ENCODE measurements around the gene CHD8.
"Not testable (repeated sequence)": the region's sequence is repeated elsewhere in the genome, so short reads cannot be mapped to it uniquely, and the experiment has no call there.

CHD8 gene

DNA sequence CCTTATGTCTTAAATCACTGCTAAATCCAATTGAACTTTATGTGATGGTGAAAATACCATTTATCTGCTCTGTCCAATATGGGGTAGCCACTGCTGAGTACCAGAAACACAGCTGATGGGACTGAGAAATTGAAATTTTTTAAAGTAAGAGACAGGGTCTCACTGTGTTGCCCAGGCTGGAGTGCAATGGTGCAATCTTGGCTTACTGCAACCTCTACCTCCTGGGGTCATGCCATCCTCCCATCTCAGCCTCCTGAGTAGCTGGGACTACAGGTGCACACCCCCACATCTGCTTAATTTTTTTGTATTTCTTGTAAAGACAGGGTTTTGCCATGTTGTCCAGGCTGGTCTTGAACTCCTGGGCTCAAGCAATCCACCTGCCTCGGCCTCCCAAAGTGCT lies 83.1 kb downstream of the CHD8 start:
- not testable (repeated sequence) for DNase-seq (ENCODE audit: low read depth)

DNA sequence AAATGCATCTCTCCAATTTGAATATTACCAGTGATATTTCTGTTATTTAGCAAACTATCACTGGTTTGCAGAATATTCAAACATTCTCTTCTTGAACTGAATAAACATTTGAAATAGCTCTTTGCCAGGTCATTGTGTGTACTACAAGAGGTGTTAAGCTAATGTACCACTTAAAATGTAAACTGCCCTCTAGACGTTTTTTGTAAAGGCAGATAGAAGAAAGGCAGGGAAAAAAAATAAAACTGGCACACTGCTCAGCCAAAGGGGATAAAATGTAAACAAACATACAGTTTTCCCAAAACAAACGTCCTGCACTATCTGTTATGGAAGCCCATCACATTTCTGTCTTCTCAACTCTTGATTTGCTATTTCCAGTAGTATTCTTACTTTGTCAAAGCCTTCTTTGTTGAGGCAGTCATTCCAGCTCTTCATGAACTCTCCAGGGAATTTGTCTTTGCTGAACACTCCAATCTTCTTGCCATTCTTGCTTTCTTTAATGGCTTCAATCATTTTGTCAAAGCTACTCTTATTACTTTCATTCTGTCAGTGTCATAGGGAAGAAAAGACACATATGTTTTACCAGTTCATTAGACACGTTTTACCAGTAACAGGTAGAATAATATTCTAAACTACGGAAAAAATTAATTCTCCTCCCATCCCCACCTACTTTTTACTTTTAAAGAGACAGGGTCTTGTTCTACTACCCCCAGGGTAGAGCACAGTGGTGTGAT lies 85.8 kb downstream of the CHD8 start:
- DNase-seq (ENCODE audit: low read depth): no peak

DNA sequence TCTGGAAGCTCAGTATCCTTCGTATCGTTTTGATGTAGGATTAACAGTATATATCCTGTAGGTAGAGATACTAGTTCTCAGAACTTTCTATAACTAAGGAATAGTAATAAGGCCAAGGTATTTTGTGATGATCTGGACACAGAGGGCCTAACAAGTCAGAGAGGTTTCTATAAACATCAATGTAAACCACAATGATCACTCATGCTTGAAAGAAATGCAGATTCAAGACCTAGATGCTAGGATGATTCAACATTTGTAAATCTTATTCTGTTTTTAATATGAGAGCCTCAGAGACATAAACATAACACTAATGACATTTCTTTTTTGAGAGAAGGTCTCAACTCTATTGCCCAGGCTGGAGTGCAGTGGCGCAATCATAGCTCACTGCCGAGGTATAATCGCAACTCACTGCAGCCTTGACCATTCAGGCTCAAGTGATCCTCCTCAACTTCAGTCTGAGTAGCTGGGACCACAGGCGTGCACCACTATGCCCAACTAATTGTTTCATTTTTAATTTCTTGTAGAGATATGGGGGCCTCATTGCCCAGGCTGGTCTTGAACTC lies 88.3 kb downstream of the CHD8 start:
- DNase-seq (ENCODE audit: low read depth): no peak

DNA sequence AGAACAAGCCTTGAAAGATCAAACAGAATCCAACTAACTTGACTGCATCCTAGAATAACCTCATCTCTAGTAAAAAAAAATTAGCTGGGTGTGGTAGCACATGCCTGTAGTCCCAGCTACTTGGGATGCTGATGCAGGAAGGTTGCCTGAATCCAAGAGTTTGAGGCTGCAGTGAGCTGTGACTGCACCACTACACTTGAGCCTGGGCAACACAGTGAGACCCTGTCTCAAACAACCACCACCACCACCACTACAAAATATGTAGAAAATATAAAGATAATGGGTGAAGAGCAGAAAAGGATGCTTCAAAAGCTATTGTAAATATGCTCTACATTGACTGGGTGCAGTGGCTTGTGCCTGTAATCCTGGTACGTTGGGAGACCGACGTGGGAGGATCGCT lies 99.4 kb downstream of the CHD8 start:
- no peak for DNase-seq (ENCODE audit: low read depth)

DNA sequence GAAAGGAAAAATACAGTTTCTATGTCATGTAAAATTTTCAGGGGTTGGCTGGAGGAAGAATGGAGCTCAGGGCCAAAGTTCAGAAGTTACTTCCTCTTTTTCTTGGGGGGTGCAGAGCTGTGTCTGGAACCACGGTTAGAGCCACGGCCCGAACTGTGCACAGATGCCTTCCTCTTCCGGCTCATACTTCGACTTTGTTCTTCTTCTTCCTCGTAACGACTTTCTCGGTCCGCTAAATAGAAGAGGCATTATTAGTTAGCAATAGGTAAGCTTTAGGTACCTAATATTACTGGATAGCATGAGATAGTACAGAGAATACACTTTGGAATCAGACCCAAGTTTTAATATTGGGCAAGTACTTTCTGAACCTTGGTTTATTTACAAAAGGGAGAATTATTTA lies 103.3 kb downstream of the CHD8 start:
- no peak for DNase-seq (ENCODE audit: low read depth)

DNA sequence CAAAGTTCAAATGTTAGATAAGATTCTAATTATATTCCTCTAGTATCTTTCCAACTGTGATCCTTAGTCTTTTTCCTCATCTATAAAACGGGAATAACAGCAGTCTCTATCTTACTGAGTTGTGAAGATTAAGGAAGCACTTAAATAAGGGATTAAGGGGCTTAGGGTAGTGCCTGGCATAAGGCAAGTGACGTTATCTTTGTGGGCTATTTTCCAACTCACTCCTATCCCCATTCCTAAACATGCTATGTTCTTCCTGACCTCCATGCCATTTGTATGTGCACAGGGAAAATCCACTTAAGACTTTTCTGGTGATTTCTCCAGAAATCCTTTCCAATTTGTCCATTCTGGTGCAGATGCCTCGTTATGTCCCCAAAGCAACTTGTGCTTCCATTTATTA lies 105.4 kb downstream of the CHD8 start:
- DNase-seq (ENCODE audit: low read depth): no peak

DNA sequence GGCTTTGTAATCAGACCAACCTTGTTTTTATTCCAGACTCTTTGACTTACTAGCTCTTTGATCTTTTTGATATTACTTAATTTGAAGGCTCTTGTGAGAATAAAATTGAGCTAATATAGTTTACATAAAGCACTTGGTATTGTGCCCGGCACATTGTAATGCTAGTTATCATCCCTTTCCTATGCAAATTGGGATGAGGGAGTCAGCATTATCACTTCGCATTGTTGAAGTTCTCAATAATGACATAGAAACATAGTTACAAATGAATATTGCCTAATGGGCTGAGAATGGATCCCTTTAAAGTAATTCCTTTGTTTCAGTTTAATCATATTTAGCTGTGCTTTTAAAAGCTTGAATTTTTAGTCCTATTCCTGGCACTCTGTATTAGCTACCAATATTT lies 108.7 kb downstream of the CHD8 start:
- DNase-seq (ENCODE audit: low read depth): no peak

DNA sequence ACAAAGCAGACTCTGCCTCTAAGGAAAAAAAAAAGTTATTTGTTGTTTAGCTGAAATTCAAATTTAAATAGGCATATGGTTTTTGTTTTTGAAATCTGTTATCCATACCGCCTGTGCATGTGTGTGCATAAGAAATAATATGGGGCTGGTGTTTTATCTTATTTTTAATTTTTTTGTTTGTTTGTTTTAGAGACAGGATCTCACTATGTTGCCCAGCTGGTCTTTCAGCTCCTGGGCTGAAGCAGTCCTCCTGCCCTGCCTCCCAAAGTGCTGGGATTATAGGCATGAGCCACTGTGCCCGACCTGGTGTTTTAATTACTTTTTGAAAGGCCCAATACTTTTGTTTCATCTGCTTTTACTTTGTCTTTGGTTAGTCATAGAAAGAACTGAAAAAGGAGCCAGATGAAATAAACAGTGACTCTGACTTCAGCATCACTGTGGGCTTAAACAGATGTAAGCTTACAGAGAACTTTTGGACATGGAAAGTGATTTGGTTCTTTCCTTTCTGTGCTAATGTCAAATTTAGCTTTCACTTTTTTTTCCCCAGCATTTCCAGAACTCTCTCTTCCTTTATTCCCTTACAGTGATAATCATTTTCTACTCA lies 109.3 kb downstream of the CHD8 start:
- no peak for DNase-seq (ENCODE audit: low read depth)

DNA sequence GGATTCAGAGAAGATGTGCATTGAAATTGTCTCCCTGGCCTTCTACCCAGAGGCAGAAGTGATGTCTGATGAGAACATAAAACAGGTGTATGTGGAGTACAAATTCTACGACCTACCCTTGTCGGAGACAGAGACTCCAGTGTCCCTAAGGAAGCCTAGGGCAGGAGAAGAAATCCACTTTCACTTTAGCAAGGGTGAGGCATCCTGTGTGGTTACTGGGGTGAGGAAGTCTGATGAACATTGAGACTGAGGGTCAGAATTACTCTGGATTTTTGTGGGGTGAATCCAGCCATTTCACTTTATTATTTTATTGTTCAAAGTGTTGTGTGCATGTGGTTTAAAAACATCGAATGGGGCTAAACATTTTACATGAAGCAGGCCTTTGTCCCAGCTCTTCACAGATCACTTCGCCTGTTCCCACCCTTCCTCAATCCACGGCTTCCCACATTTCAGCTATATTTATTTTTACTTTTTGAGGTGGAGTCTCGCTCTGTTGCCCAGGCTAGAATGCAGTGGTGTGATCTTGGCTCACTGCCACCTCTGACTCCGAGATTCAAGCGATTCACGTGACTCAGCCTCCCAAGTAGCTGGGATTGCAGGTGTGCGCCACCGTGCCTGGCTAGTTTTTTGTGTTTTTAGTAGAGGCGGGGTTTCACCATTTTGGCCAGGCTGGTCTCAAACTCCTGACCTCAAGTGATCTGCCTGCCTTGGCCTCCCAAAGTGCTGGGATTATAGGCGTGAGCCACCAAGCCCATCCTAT lies 112.7 kb downstream of the CHD8 start:
- DNase-seq (ENCODE audit: low read depth): no peak
